HEK293 (cell line): ENCODE measurements around the gene KIDINS220.

Experiments used
- CTCF ChIA-PET: fragments of 350-600 bp; formaldehyde crosslinking; extraction: SDS; loops from one replicate; lab custom pipeline; 2021; ENCODE audit warnings: antibody characterized with exemption; lab: Yijun Ruan, JAX
- POLR2A ChIA-PET: fragments of 300-600 bp; formaldehyde crosslinking; extraction: SDS; loops from one replicate; lab custom pipeline; 2020; ENCODE audit warnings: antibody characterized with exemption, inconsistent platforms; lab: Yijun Ruan, JAX
- H3K27ac ChIP-seq: fragments of 200-500 bp; sonication (Bioruptor generic); 2 replicates; pipeline ENCODE4 v1.5.1; 2014; ENCODE audit warnings: low read depth, low read length, control low read depth, inconsistent platforms; ENCODE audit errors: extremely low read depth
- H3K36me3 ChIP-seq, 2 experiments: fragments of 200-500 bp in 1 of 2; sonication (Bioruptor generic) in 1 of 2; 1 replicate in 1 of 2; 2 replicates in 1 of 2; pipeline ENCODE4 v1.5.1; 2014 to 2017; ENCODE audit warnings: inconsistent platforms in 2 of 2, low read length in 2 of 2; ENCODE audit not compliant: control insufficient read depth in 2 of 2, insufficient read depth in 1 of 2
- H3K4me1 ChIP-seq: fragments of 200-500 bp; sonication (Bioruptor generic); 2 replicates; pipeline ENCODE4 v1.5.1; 2014; ENCODE audit warnings: mild to moderate bottlenecking, low read length, inconsistent platforms; ENCODE audit not compliant: control insufficient read depth, insufficient read depth
- H3K4me3 ChIP-seq: 2 replicates; pipeline ENCODE4 v1.5.1; 2011; ENCODE audit warnings: low read depth, mild to moderate bottlenecking, control low read depth, low read length, moderate library complexity
- H3K9me3 ChIP-seq: fragments of 200-500 bp; sonication (Bioruptor generic); 2 replicates; pipeline ENCODE4 v1.5.1; 2014; ENCODE audit warnings: low read depth, low read length, inconsistent platforms; ENCODE audit not compliant: control insufficient read depth, insufficient read depth
- BCL11A ChIP-seq: fragments of 450-650 bp; formaldehyde crosslinking; IDR thresholded peaks from 2 replicates; pipeline ENCODE4 v1.5.1; 2016; ENCODE audit warnings: low read depth, missing biosample characterization, missing genetic modification characterization
- GLIS1 ChIP-seq: fragments of 450-650 bp; formaldehyde crosslinking; IDR thresholded peaks from 2 replicates; pipeline ENCODE4 v1.5.1; 2016; ENCODE audit warnings: missing biosample characterization, missing genetic modification characterization
- SETDB1 ChIP-seq: IDR thresholded peaks from one replicate; pipeline ENCODE4 v1.6.1; 2017; ENCODE audit warnings: mild to moderate bottlenecking, low read length, moderate library complexity, mixed read lengths; ENCODE audit not compliant: insufficient read length
- SP7 ChIP-seq: fragments of 450-650 bp; formaldehyde crosslinking; IDR thresholded peaks from 2 replicates; pipeline ENCODE4 v1.5.1; 2016; ENCODE audit warnings: missing biosample characterization, missing genetic modification characterization
- TCF7L2 ChIP-seq: IDR thresholded peaks from 2 replicates; pipeline ENCODE4 v1.6.1; 2011; ENCODE audit warnings: low read depth, mild to moderate bottlenecking, inconsistent platforms, low read length, moderate library complexity, borderline replicate concordance
- ZBTB20 ChIP-seq: fragments of 450-650 bp; formaldehyde crosslinking; IDR thresholded peaks from 2 replicates; pipeline ENCODE4 v1.5.1; 2016; ENCODE audit warnings: missing biosample characterization, missing genetic modification characterization
- ZEB2 ChIP-seq: fragments of 450-650 bp; formaldehyde crosslinking; IDR thresholded peaks from 2 replicates; pipeline ENCODE4 v1.5.1; 2016; ENCODE audit warnings: missing biosample characterization, missing genetic modification characterization
- ZFP69B ChIP-seq: fragments of 450-650 bp; formaldehyde crosslinking; IDR thresholded peaks from 2 replicates; pipeline ENCODE4 v1.5.1; 2016; ENCODE audit warnings: missing biosample characterization, missing genetic modification characterization
- ZNF184 ChIP-seq: fragments of 450-650 bp; IDR thresholded peaks from 2 replicates; pipeline ENCODE4 v1.5.1; 2018; ENCODE audit warnings: missing biosample characterization, mild to moderate bottlenecking, missing genetic modification characterization
- ZNF239 ChIP-seq: fragments of 450-650 bp; formaldehyde crosslinking; IDR thresholded peaks from 2 replicates; pipeline ENCODE4 v1.5.1; 2016; ENCODE audit warnings: missing biosample characterization, missing genetic modification characterization
- ZNF544 ChIP-seq: fragments of 450-650 bp; formaldehyde crosslinking; IDR thresholded peaks from 2 replicates; pipeline ENCODE4 v1.5.0; 2017; ENCODE audit warnings: missing biosample characterization, missing genetic modification characterization
- ZNF571 ChIP-seq: fragments of 450-650 bp; formaldehyde crosslinking; IDR thresholded peaks from 2 replicates; pipeline ENCODE4 v1.5.0; 2017; ENCODE audit warnings: missing biosample characterization, missing genetic modification characterization
- ZNF596 ChIP-seq: fragments of 450-650 bp; IDR thresholded peaks from 2 replicates; pipeline ENCODE4 v1.5.0; 2018; ENCODE audit warnings: missing biosample characterization, mild to moderate bottlenecking, missing genetic modification characterization, moderate library complexity
- ZNF600 ChIP-seq: fragments of 450-650 bp; formaldehyde crosslinking; IDR thresholded peaks from 2 replicates; pipeline ENCODE4 v1.5.1; 2016; ENCODE audit warnings: missing biosample characterization, missing genetic modification characterization
- ZNF707 ChIP-seq: fragments of 450-650 bp; formaldehyde crosslinking; IDR thresholded peaks from 2 replicates; pipeline ENCODE4 v1.5.1; 2016; ENCODE audit warnings: missing biosample characterization, missing genetic modification characterization
- ZSCAN23 ChIP-seq: fragments of 450-650 bp; formaldehyde crosslinking; IDR thresholded peaks from 2 replicates; pipeline ENCODE4 v1.5.1; 2016; ENCODE audit warnings: missing biosample characterization, missing genetic modification characterization
- TF ChIP-seq, protein P1 (sequence below): sonication (generic); formaldehyde crosslinking; IDR thresholded peaks from 2 replicates; pipeline ENCODE4 v1.8.1; 2022; ENCODE audit warnings: mild to moderate bottlenecking, moderate library complexity, missing genetic modification reagents
- TF ChIP-seq, protein P2 (sequence below): fragments of 450-650 bp; formaldehyde crosslinking; IDR thresholded peaks from 2 replicates; pipeline ENCODE4 v1.5.1; 2016; ENCODE audit warnings: missing biosample characterization, missing genetic modification characterization
- TF ChIP-seq, protein P3 (sequence below): fragments of 450-650 bp; formaldehyde crosslinking; IDR thresholded peaks from 2 replicates; pipeline ENCODE4 v1.5.1; 2016; ENCODE audit warnings: missing biosample characterization, missing genetic modification characterization

The KIDINS220 gene

DNA sequence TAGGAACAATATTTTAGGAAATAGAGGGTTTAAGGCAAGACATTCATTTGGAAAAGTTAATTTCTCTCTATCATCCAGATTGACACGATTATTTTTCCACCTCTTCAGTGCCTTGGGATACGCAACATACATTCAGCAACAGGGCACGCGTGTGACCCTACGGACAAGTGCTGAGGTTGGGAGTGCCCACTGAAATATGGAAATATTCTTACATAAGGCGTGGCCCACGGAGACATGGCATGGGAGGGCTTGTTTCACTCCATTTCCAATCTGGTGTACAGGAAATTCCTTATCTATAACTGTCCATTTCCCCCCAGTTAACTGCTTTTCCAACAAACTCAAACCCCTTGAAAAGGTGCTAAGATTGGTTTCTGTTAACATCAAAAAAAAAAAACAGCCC, 20.9 kb upstream of the KIDINS220 start (continued):
- TF ChIP-seq, protein P1, sequence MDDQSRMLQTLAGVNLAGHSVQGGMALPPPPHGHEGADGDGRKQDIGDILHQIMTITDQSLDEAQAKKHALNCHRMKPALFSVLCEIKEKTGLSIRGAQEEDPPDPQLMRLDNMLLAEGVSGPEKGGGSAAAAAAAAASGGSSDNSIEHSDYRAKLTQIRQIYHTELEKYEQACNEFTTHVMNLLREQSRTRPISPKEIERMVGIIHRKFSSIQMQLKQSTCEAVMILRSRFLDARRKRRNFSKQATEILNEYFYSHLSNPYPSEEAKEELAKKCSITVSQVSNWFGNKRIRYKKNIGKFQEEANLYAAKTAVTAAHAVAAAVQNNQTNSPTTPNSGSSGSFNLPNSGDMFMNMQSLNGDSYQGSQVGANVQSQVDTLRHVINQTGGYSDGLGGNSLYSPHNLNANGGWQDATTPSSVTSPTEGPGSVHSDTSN (CRISPR knock-in tag) = no peak
- TF ChIP-seq ZFP69B (tag by site-specific recombination) = no peak

DNA sequence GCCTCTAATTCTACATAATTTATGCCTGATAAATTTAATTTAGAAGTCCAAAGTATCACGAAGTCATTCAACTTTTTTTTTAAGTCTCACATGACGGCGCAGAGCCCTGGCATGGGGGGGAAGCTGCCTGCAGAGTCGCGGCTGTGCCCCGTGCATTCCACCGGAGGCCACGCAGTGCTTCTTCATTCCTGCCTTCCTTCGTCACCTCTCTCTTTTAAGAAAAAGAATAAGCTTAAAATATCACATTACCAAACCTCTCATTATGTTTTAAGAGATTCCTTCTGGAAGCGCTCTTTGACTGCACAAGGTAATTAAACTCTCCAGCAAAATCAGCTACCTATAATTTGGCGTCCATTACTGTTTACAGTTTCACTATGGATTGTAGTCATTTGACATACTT, 20.3 kb upstream of the KIDINS220 start:
- no peak overlapping the region for H3K27ac ChIP-seq
- TF ChIP-seq BCL11A (no peak), SP7 (peak; percentile 97), TCF7L2 (no peak)
- TF ChIP-seq, all 188 proteins: peak for 1
- no peak overlapping the region for H3K4me3 ChIP-seq
- H3K36me3 ChIP-seq = peaks cover 0 to 16% of the 10 kb centered on the region in 2 experiments; a peak in 1 of 3 replicates
- POLR2A ChIA-PET = no interaction called here
- 0 out of 2 replicates have a peak, but pooled peaks cover 5% of the 10 kb centered on the region for H3K4me1 ChIP-seq
- CTCF ChIA-PET = no interaction called here
- no peaks in the 10 kb centered on the region for H3K9me3 ChIP-seq

DNA sequence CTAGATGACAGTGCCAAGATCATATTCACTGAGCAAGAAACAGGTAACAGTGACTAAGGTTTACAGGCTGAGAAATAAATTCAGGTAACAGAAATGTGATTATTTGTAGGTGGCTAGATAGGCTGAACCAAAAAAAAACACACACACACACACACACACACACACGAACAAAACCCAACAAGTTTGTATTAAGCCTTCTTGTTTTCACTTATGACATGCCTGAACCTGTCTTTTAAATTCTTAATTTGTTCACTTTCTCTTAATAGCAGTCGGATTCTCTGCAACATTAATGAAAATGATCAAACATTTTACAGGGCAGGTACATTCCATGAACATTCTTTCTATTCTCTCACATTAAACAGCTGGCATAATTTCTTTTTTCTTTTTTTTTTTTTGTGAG, 18.8 kb upstream of the KIDINS220 start:
- ChIA-PET POLR2A (no interaction called here), CTCF (no interaction called here)

DNA sequence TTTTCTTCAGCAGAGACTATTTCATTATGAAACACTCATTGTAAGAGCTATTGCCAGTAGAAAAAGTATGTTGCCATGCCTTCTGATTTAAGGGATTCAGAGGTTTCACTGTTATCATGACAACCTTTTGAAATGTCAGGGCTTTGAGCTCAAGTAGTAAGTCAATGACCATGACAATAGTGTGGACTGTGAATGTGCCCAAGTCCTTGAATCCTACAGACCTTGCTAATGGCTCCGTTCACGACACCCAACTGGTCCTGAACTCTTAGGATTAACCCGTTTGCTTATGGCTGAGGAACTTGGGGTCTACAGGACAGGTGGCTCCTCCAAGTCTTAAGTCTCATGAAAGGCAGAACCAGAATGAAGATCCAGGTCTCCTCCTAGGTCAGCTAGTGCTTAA, 17.6 kb upstream of the KIDINS220 start:
- TF ChIP-seq SETDB1 (no peak), ZNF544 (tag by site-specific recombination) (no peak), ZSCAN23 (tag by site-specific recombination) (no peak), ZBTB20 (tag by site-specific recombination) (0 out of 2 replicates have a peak, but pooled peaks have one; percentile 8)
- Histone ChIP-seq H3K4me1 (peaks cover 5% of the 10 kb centered on the region; the same call in 1 of the 2 replicates), H3K9me3 (no peaks in the 10 kb centered on the region), H3K27ac (no peak overlapping the region), H3K4me3 (no peak overlapping the region), H3K36me3 (no peaks in the 10 kb centered on the region)
- POLR2A ChIA-PET = no interaction called here
- CTCF ChIA-PET = interaction anchor here (1.1 to 1.3 kb wide), 3 partner anchors 10 to 18 kb away, joined by 3 to 7 read pairs (median 4); partner anchors contain the start of gene KIDINS220

More for the DNA sequence above, 18.8 kb upstream of the KIDINS220 start:
- H3K4me3 ChIP-seq = no peak overlapping the region
- no peak overlapping the region for H3K27ac ChIP-seq
- no peaks in the 10 kb centered on the region for H3K9me3 ChIP-seq
- peaks cover 0 to 1% of the 10 kb centered on the region in 2 experiments; a peak in 1 of 3 replicates for H3K36me3 ChIP-seq
- peaks cover 5% of the 10 kb centered on the region; the same call in 1 of the 2 replicates for H3K4me1 ChIP-seq
- TF ChIP-seq GLIS1 (tag by site-specific recombination) (no peak), BCL11A (no peak), ZNF600 (tag by site-specific recombination) (no peak), ZNF596 (tag by site-specific recombination) (no peak), ZNF239 (tag by site-specific recombination) (no peak), ZEB2 (tag by site-specific recombination) (no peak), ZNF184 (tag by site-specific recombination) (no peak), ZNF571 (tag by site-specific recombination) (no peak), SETDB1 (no peak), ZNF707 (tag by site-specific recombination) (no peak)
- TF ChIP-seq, protein P2, sequence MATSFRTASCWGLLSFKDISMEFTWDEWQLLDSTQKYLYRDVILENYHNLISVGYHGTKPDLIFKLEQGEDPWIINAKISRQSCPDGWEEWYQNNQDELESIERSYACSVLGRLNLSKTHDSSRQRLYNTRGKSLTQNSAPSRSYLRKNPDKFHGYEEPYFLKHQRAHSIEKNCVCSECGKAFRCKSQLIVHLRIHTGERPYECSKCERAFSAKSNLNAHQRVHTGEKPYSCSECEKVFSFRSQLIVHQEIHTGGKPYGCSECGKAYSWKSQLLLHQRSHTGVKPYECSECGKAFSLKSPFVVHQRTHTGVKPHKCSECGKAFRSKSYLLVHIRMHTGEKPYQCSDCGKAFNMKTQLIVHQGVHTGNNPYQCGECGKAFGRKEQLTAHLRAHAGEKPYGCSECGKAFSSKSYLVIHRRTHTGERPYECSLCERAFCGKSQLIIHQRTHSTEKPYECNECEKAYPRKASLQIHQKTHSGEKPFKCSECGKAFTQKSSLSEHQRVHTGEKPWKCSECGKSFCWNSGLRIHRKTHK (tag by site-specific recombination) = no peak
- TF ChIP-seq, protein P3, sequence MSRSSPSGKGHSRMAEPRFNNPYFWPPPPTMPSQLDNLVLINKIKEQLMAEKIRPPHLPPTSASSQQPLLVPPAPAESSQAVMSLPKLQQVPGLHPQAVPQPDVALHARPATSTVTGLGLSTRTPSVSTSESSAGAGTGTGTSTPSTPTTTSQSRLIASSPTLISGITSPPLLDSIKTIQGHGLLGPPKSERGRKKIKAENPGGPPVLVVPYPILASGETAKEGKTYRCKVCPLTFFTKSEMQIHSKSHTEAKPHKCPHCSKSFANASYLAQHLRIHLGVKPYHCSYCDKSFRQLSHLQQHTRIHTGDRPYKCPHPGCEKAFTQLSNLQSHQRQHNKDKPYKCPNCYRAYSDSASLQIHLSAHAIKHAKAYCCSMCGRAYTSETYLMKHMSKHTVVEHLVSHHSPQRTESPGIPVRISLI (tag by site-specific recombination) = no peak
